Right lobe of liver (tissue), 6 donors: ENCODE results near the gene CHD2. TPM values are rescaled to one million over a fixed set of nuclear protein-coding genes. Genes with fewer than 3 reads are reported as not detected.
A peak's percentile ranks its signal among the peaks of the same experiment; 100 is the strongest.

ENCODE experiments used
- ATAC-seq, 4 donors: fragments of 200-7000 bp; cut with Tn5 transposase; one replicate each; pipeline ENCODE4 v1.9.1; 2020; ENCODE audit warnings: mild to moderate bottlenecking in 4 of 4, moderate library complexity in 4 of 4
- DNase-seq, 3 donors: peaks; one replicate each; pipeline ENCODE4 v3.0.0-alpha.2; 2020
- H3K27ac ChIP-seq, 3 donors: fragments of 200-600 bp; one replicate each; pipeline ENCODE4 v1.8.0; 2022
- H3K27me3 ChIP-seq, 2 donors: fragments of 200-600 bp; one replicate each; pipeline ENCODE4 v1.8.0; 2022
- H3K36me3 ChIP-seq, 4 donors: fragments of 200-600 bp; sonication (generic) in 1 of 4; one replicate each; pipeline versions ENCODE4 v1.5.1 to v1.8.0; 2017 to 2022; ENCODE audit warnings: control low read depth in 1 of 4
- H3K4me1 ChIP-seq, 4 donors: fragments of 200-600 bp; sonication (generic) in 1 of 4; one replicate each; pipeline versions ENCODE4 v1.5.1 to v1.8.0; 2017 to 2022; ENCODE audit warnings: control low read depth in 1 of 4
- H3K4me3 ChIP-seq, 3 donors: fragments of 200-600 bp; one replicate each; pipeline ENCODE4 v1.8.0; 2022
- H3K9me3 ChIP-seq, 4 donors: fragments of 200-600 bp; sonication (generic) in 1 of 4; one replicate each; pipeline versions ENCODE4 v1.5.1 to v1.8.0; 2017 to 2022; ENCODE audit warnings: control low read depth in 1 of 4
- CTCF ChIP-seq, 4 donors: fragments of 200-600 bp in 3 of 4; fragments of 450-650 bp in 1 of 4; IDR thresholded peaks; one replicate each; pipeline versions ENCODE4 v1.5.1 to v1.8.0; 2016 to 2022; ENCODE audit warnings: antibody characterized with exemption in 4 of 4, mild to moderate bottlenecking in 2 of 4
- POLR2A ChIP-seq: fragments of 450-650 bp; IDR thresholded peaks from one replicate; pipeline ENCODE4 v1.6.1; 2017; ENCODE audit warnings: antibody characterized with exemption, mild to moderate bottlenecking
- WGBS: methylation state at CpG from one replicate; pipeline ENCODE4 v1.1.6; 2018; ENCODE audit warnings: low coverage, low lambda C conversion rate; ENCODE audit not compliant: insufficient coverage; ENCODE audit errors: missing lambda C conversion rate; 5-methylcytosine and 5-hydroxymethylcytosine counted together
- intact Hi-C, 2 donors: fragments of 100-400 bp; cut with DNase I; formaldehyde crosslinking; loops; one replicate each; pipeline versions ENCODE4 v1.11.2 to v1.14.1; 2022
- total RNA-seq, 6 experiments: library from RNA; depleted of rRNA in 2 of 6; stranded (reverse); fragments of >200 nt in 2 of 6; fragmentation: NEBNext Ultra II Directional in 3 of 6; extraction: Animal tissue kit (Norgen Biotek cat#: 25700) in 3 of 6; gene quantifications; one replicate each; pipeline versions ENCODE4 v1.1.0 to v1.2.4, GENCODE V29; 2016 to 2023
- donor health status: DM: no; HTN: yes; CAD: no.
- donor health status: DM: no; HTN: no; CAD: no.
- donor health status: DM: no; HTN: no; CAD: no.
- donor health status: DM: no; HTN: yes; CAD: no.
- donor health status: DM: no; HTN: yes; CAD: no.

Gene CHD2
- total RNA-seq, 6 experiments from 2014 or later: 41.4 to 65.0 (median 56.6) TPM

GRCh38 chr15:92979011-92979701 lies 79.0 kb downstream of the CHD2 start:
- Histone ChIP-seq H3K27ac (no peak overlapping the region), H3K4me3 (no peak overlapping the region), H3K27me3 (no peaks in the 10 kb centered on the region), H3K36me3 (peaks cover 16 to 98% (median 52%) of the 10 kb centered on the region in 4 donors), H3K4me1 (no peaks in the 10 kb centered on the region), H3K9me3 (no peaks in the 10 kb centered on the region)
- ATAC-seq (peak in 2 of 4 donors; percentile 29 to 70), DNase-seq (no peak)
- intact Hi-C loops: no loop called here
- TF ChIP-seq POLR2A: no peak
- no peak for TF ChIP-seq CTCF (IDR thresholded peaks at IDR 0.05)
- WGBS: 96% methylated on average over 5 of the region's 5 CpGs

- peaks cover 16 to 98% (median 53%) of the 10 kb centered on the region in 4 donors for H3K36me3 ChIP-seq
- ATAC-seq (no peak), DNase-seq (no peak)
- no peaks in the 10 kb centered on the region for H3K4me1 ChIP-seq
- H3K27ac ChIP-seq: no peak overlapping the region
- no peaks in the 10 kb centered on the region for H3K9me3 ChIP-seq
- no peaks in the 10 kb centered on the region for H3K27me3 ChIP-seq
- no peak for TF ChIP-seq CTCF (IDR thresholded peaks at IDR 0.05)
- no peak for TF ChIP-seq POLR2A
- intact Hi-C loops: no loop called here
- no peak overlapping the region for H3K4me3 ChIP-seq
- 93% methylated on average over 8 of the region's 8 CpGs for WGBS
Observed at GRCh38 chr15:92981333-92981732, 81.2 kb downstream of the CHD2 start.

GRCh38 chr15:92984161-92984560 lies 84.0 kb downstream of the CHD2 start:
- H3K27me3 ChIP-seq: no peaks in the 10 kb centered on the region

DNA sequence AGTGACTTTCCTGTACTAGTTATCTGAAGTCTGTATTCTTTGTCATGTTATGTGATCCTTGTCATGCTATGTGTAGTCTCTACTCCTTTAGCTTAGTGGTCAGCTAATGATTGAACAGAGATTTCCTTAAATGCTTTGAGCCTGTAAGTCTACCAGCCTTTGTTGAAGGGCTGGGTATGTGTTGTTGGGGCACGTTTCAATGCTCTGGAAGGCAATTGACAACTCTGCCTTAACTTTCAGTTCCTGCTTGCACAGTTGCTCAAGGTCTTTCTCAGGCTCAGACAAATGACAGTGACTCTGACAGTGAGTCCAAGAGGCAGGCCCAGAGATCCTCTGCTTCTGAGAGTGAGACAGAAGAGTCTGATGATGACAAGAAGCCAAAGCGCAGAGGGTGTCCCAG lies 89.3 kb downstream of the CHD2 start:
- no peaks in the 10 kb centered on the region for H3K27me3 ChIP-seq
- peaks cover 0 to 98% (median 46%) of the 10 kb centered on the region in 4 donors for H3K36me3 ChIP-seq
- no peak overlapping the region for H3K27ac ChIP-seq
- WGBS: 58% methylated on average over 1 of the region's 2 CpGs
- no peak overlapping the region for H3K4me3 ChIP-seq
- H3K4me1 ChIP-seq: no peaks in the 10 kb centered on the region
- intact Hi-C loops: no loop called here
- DNase-seq (no peak), ATAC-seq (peak; percentile 19 to 47 (median 42))
- H3K9me3 ChIP-seq: no peaks in the 10 kb centered on the region
- TF ChIP-seq POLR2A: no peak

More at GRCh38 chr15:92984161-92984560, 84.0 kb downstream of the CHD2 start:
- 88% methylated on average over 4 of the region's 4 CpGs for WGBS
- Histone ChIP-seq H3K36me3 (peaks cover 16 to 95% (median 50%) of the 10 kb centered on the region in 4 donors), H3K4me1 (no peaks in the 10 kb centered on the region), H3K4me3 (no peak overlapping the region), H3K27ac (no peak overlapping the region), H3K9me3 (no peaks in the 10 kb centered on the region)
- intact Hi-C loops: no loop called here
- TF ChIP-seq POLR2A (no peak), CTCF (IDR thresholded peaks at IDR 0.05) (no peak)
- DNase-seq (no peak), ATAC-seq (no peak)

DNA sequence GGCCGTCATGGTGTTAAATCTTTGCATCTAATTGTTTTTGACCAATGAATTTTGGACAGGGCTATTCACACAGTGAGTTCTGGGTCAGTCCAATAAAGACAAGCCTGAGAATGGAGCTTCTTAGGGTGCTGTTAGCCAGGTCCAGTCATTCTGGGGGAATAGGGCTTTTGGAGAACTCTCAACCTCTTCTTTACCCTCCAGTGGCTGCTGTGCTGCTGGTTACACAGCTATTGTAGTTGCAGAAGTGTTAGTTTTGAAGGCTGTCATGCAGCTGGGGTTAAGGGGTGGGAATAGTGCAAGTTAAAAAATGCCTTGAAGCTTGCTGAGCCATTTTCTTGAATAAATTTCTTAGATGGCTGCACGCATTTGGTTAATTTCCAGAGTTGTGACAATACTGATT lies 89.9 kb downstream of the CHD2 start:
- peaks cover 0 to 98% (median 44%) of the 10 kb centered on the region in 4 donors for H3K36me3 ChIP-seq
- H3K9me3 ChIP-seq: no peaks in the 10 kb centered on the region
- no peak for ATAC-seq
- 91% methylated on average over 2 of the region's 2 CpGs for WGBS
- no peak overlapping the region for H3K4me3 ChIP-seq
- DNase-seq: no peak
- TF ChIP-seq CTCF (IDR thresholded peaks at IDR 0.05): no peak
- no peak for TF ChIP-seq POLR2A
- no peaks in the 10 kb centered on the region for H3K27me3 ChIP-seq
- H3K27ac ChIP-seq: no peak overlapping the region
- H3K4me1 ChIP-seq: no peaks in the 10 kb centered on the region
- intact Hi-C loops: loop anchor here in 1 of 2 donors (10.0 kb wide), 1 partner anchor 45 kb away; no protein-coding TSS in a partner anchor
